ENCODE results near the gene ABI3BP. TPM values are rescaled to one million over a fixed set of nuclear protein-coding genes. Genes with fewer than 3 reads are reported as not detected.

The ABI3BP gene
- total RNA-seq, 1 donor from 2014 or later: 1.1 TPM

GRCh38 chr3:100954990-100955389, 38.2 kb downstream of the ABI3BP start:
- peak overlapping the region; percentile 21 for H3K9ac ChIP-seq (ENCODE audit: low read length)
- peak overlapping the region; percentile 52 for H2AFZ ChIP-seq (ENCODE audit: low read depth, low read length)
- peak overlapping the region; percentile 66 for H3K4me2 ChIP-seq (ENCODE audit: low read length)
- H3K4me1 Mint-ChIP-seq (ENCODE audit: low read depth, unreplicated experiment): peaks cover 5% of the 10 kb centered on the region
- DNase-seq (ENCODE audit: low read depth) (peak; percentile 92), FAIRE-seq (peak; percentile 65)
- H3K9me3 Mint-ChIP-seq (ENCODE audit: unreplicated experiment): peaks cover 2% of the 10 kb centered on the region
- H3K27ac Mint-ChIP-seq (ENCODE audit: unreplicated experiment): peak overlapping the region; percentile 67
- peak overlapping the region; percentile 39 for H3K27ac ChIP-seq (ENCODE audit: low read depth, low read length)
- no peaks in the 10 kb centered on the region for H4K20me1 ChIP-seq (ENCODE audit: insufficient read depth, low read length)
- H3K27me3 Mint-ChIP-seq (ENCODE audit: low read depth, unreplicated experiment): no peaks in the 10 kb centered on the region
- no peaks in the 10 kb centered on the region for H3K4me1 ChIP-seq (ENCODE audit: insufficient read depth, low read length)
- no peaks in the 10 kb centered on the region for H3K36me3 Mint-ChIP-seq (ENCODE audit: low read depth, unreplicated experiment)
- H3K4me3 Mint-ChIP-seq (ENCODE audit: unreplicated experiment): no peak overlapping the region
- no peaks in the 10 kb centered on the region for H3K27me3 ChIP-seq (ENCODE audit: insufficient read depth, low read length)
- H3K79me2 ChIP-seq (ENCODE audit: insufficient read depth, low read length): no peaks in the 10 kb centered on the region
- H3K4me3 ChIP-seq (ENCODE audit: insufficient read depth, low read depth, low read length): no peak overlapping the region
- H3K36me3 ChIP-seq (ENCODE audit: insufficient read depth, low read length): no peaks in the 10 kb centered on the region
- no peak for TF ChIP-seq EZH2 (IDR thresholded peaks at IDR 0.05; ENCODE audit: insufficient read depth, low read length)
- TF ChIP-seq CTCF (IDR thresholded peaks at IDR 0.05; ENCODE audit: insufficient read depth, low read depth, low read length): no peak
- H3K9me3 ChIP-seq (ENCODE audit: insufficient read depth, low read depth, low read length): no peaks in the 10 kb centered on the region

GRCh38 chr3:100954199-100954935, 38.9 kb downstream of the ABI3BP start:
- no peak overlapping the region for H3K4me2 ChIP-seq (ENCODE audit: low read length)
- no peak for DNase-seq (ENCODE audit: low read depth)
- no peaks in the 10 kb centered on the region for H3K79me2 ChIP-seq (ENCODE audit: insufficient read depth, low read length)
- H3K36me3 Mint-ChIP-seq (ENCODE audit: low read depth, unreplicated experiment): no peaks in the 10 kb centered on the region
- H3K9me3 Mint-ChIP-seq (ENCODE audit: unreplicated experiment): no peaks in the 10 kb centered on the region
- no peaks in the 10 kb centered on the region for H4K20me1 ChIP-seq (ENCODE audit: insufficient read depth, low read length)
- no peak overlapping the region for H3K4me3 ChIP-seq (ENCODE audit: insufficient read depth, low read depth, low read length)
- peak overlapping the region; percentile 67 for H3K27ac Mint-ChIP-seq (ENCODE audit: unreplicated experiment)
- H3K4me3 Mint-ChIP-seq (ENCODE audit: unreplicated experiment): no peak overlapping the region
- H3K9ac ChIP-seq (ENCODE audit: low read length): no peak overlapping the region
- H3K27ac ChIP-seq (ENCODE audit: low read depth, low read length): peak overlapping the region; percentile 47
- TF ChIP-seq EZH2 (IDR thresholded peaks at IDR 0.05; ENCODE audit: insufficient read depth, low read length): no peak
- no peak for TF ChIP-seq CTCF (IDR thresholded peaks at IDR 0.05; ENCODE audit: insufficient read depth, low read depth, low read length)
- no peaks in the 10 kb centered on the region for H3K27me3 Mint-ChIP-seq (ENCODE audit: low read depth, unreplicated experiment)
- no peaks in the 10 kb centered on the region for H3K4me1 ChIP-seq (ENCODE audit: insufficient read depth, low read length)
- H3K27me3 ChIP-seq (ENCODE audit: insufficient read depth, low read length): no peaks in the 10 kb centered on the region
- no peak overlapping the region for H2AFZ ChIP-seq (ENCODE audit: low read depth, low read length)
- H3K4me1 Mint-ChIP-seq (ENCODE audit: low read depth, unreplicated experiment): peaks cover 5% of the 10 kb centered on the region
- no peaks in the 10 kb centered on the region for H3K9me3 ChIP-seq (ENCODE audit: insufficient read depth, low read depth, low read length)
- H3K36me3 ChIP-seq (ENCODE audit: insufficient read depth, low read length): no peaks in the 10 kb centered on the region
- FAIRE-seq: no peak

- DNase-seq (ENCODE audit: low read depth) (no peak), FAIRE-seq (peak; percentile 37)
- Mint-ChIP-seq H3K36me3 (ENCODE audit: low read depth, unreplicated experiment) (no peaks in the 10 kb centered on the region), H3K4me3 (ENCODE audit: unreplicated experiment) (no peak overlapping the region), H3K9me3 (ENCODE audit: unreplicated experiment) (no peaks in the 10 kb centered on the region), H3K27me3 (ENCODE audit: low read depth, unreplicated experiment) (no peaks in the 10 kb centered on the region), H3K4me1 (ENCODE audit: low read depth, unreplicated experiment) (peaks cover 5% of the 10 kb centered on the region), H3K27ac (ENCODE audit: unreplicated experiment) (no peak overlapping the region)
- no peaks in the 10 kb centered on the region for H3K4me1 ChIP-seq (ENCODE audit: insufficient read depth, low read length)
- H3K9ac ChIP-seq (ENCODE audit: low read length): no peak overlapping the region
- H4K20me1 ChIP-seq (ENCODE audit: insufficient read depth, low read length): no peaks in the 10 kb centered on the region
- no peaks in the 10 kb centered on the region for H3K27me3 ChIP-seq (ENCODE audit: insufficient read depth, low read length)
- H3K4me3 ChIP-seq (ENCODE audit: insufficient read depth, low read depth, low read length): no peak overlapping the region
- no peaks in the 10 kb centered on the region for H3K9me3 ChIP-seq (ENCODE audit: insufficient read depth, low read depth, low read length)
- TF ChIP-seq CTCF (IDR thresholded peaks at IDR 0.05; ENCODE audit: insufficient read depth, low read depth, low read length) (no peak), EZH2 (IDR thresholded peaks at IDR 0.05; ENCODE audit: insufficient read depth, low read length) (no peak)
- H2AFZ ChIP-seq (ENCODE audit: low read depth, low read length): no peak overlapping the region
- no peak overlapping the region for H3K27ac ChIP-seq (ENCODE audit: low read depth, low read length)
- H3K36me3 ChIP-seq (ENCODE audit: insufficient read depth, low read length): no peaks in the 10 kb centered on the region
- H3K4me2 ChIP-seq (ENCODE audit: low read length): no peak overlapping the region
- H3K79me2 ChIP-seq (ENCODE audit: insufficient read depth, low read length): no peaks in the 10 kb centered on the region
Measured at GRCh38 chr3:100953103-100953502, 40.1 kb downstream of the ABI3BP start.

Data from astrocyte (in vitro differentiated cells and primary cell).